ENCODE data around the gene ZBTB9.

Gene ZBTB9

DNA sequence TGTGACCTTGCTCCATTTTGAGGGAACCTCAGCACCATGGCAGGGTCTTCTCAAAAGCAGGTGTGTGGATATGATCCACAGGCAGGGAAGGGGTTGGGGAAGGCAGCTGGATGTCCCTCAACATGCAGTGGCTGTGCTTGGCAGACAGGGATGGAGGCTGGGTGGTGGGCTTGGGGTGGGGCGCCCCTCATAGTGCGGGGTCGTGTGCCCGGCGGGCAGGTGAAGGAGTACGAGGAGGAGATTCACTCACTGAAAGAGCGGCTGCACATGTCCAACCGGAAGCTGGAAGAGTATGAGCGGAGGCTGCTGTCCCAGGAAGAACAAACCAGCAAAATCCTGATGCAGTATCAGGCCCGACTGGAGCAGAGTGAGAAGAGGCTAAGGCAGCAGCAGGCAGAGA, 8.0 kb upstream of the ZBTB9 start:
- Histone ChIP-seq H3K27me3 (ENCODE audit: insufficient read depth, low read depth) (no peaks in the 10 kb centered on the region), H3K27ac (no peak overlapping the region), H3K4me3 (IDR thresholded peaks at IDR 0.05; ENCODE audit: insufficient read depth, low read depth, low read length) (no peak overlapping the region), H3K4me1 (ENCODE audit: low read depth, poor library complexity, severe bottlenecking) (no peaks in the 10 kb centered on the region), H3K9ac (no peak overlapping the region), H3K36me3 (ENCODE audit: insufficient read depth) (no peaks in the 10 kb centered on the region), H2AFZ (ENCODE audit: low read depth) (no peak overlapping the region), H4K20me1 (ENCODE audit: insufficient read depth) (no peaks in the 10 kb centered on the region), H3K4me2 (no peak overlapping the region), H3K79me2 (ENCODE audit: insufficient read depth, low read depth) (no peaks in the 10 kb centered on the region)
- TF ChIP-seq, protein P1, sequence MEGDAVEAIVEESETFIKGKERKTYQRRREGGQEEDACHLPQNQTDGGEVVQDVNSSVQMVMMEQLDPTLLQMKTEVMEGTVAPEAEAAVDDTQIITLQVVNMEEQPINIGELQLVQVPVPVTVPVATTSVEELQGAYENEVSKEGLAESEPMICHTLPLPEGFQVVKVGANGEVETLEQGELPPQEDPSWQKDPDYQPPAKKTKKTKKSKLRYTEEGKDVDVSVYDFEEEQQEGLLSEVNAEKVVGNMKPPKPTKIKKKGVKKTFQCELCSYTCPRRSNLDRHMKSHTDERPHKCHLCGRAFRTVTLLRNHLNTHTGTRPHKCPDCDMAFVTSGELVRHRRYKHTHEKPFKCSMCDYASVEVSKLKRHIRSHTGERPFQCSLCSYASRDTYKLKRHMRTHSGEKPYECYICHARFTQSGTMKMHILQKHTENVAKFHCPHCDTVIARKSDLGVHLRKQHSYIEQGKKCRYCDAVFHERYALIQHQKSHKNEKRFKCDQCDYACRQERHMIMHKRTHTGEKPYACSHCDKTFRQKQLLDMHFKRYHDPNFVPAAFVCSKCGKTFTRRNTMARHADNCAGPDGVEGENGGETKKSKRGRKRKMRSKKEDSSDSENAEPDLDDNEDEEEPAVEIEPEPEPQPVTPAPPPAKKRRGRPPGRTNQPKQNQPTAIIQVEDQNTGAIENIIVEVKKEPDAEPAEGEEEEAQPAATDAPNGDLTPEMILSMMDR (conservative IDR thresholded peaks at IDR 0.05; ENCODE audit: low read depth, low read length): no peak

DNA sequence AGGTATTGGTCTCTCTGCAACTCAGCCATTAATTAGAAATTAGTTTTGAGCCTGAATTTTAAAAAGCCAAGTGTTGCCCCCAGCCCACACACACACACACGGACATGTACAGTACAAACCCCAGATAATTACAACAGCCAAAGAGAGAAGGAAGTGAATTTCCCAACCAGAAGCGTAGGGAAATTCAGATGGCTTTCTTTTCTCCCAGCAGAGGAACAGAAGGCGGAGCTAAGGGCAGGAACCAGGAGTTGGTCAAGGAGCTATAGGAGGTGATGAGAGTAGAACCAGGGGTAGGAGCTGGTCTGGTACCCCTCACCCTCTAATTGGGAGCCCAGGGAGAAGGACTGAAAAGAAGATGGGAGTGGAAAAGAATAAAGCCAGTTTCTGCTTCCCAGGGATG, 3.9 kb upstream of the ZBTB9 start:
- no peak overlapping the region for H3K4me3 ChIP-seq (IDR thresholded peaks at IDR 0.05; ENCODE audit: insufficient read depth, low read depth, low read length)
- no peak overlapping the region for H3K4me2 ChIP-seq
- H4K20me1 ChIP-seq (ENCODE audit: insufficient read depth): no peaks in the 10 kb centered on the region
- H2AFZ ChIP-seq (ENCODE audit: low read depth): no peak overlapping the region
- no peaks in the 10 kb centered on the region for H3K27me3 ChIP-seq (ENCODE audit: insufficient read depth, low read depth)
- no peak overlapping the region for H3K9ac ChIP-seq
- H3K4me1 ChIP-seq (ENCODE audit: low read depth, poor library complexity, severe bottlenecking): no peaks in the 10 kb centered on the region
- H3K36me3 ChIP-seq (ENCODE audit: insufficient read depth): no peaks in the 10 kb centered on the region
- no peak overlapping the region for H3K27ac ChIP-seq
- H3K79me2 ChIP-seq (ENCODE audit: insufficient read depth, low read depth): peaks cover 8% of the 10 kb centered on the region; the same call in 1 of the 2 replicates
- TF ChIP-seq, protein P1 (conservative IDR thresholded peaks at IDR 0.05; ENCODE audit: low read depth, low read length): no peak

DNA sequence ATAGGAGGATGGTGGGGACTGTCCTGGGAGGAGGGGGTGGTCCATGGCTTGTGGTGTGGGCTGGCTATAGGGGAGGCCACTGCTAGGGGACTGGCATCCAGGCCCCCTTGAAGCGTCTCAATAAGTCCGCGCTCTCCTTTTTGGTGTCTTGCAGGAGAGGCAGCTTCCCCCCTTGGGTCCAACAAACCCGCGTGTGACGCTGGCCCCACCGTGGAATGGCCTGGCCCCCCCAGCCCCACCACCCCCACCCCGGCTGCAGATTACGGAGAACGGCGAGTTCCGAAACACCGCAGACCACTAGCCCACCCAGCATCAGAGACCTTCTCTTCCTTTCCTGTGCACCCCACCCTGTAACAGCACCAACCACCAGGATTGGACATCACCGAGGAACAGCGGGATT, 2.8 kb upstream of the ZBTB9 start:
- Histone ChIP-seq H3K4me2 (no peak overlapping the region), H2AFZ (ENCODE audit: low read depth) (no peak overlapping the region), H3K36me3 (ENCODE audit: insufficient read depth) (no peaks in the 10 kb centered on the region), H3K27ac (no peak overlapping the region), H4K20me1 (ENCODE audit: insufficient read depth) (no peaks in the 10 kb centered on the region), H3K4me1 (ENCODE audit: low read depth, poor library complexity, severe bottlenecking) (no peaks in the 10 kb centered on the region), H3K79me2 (ENCODE audit: insufficient read depth, low read depth) (peaks cover 9% of the 10 kb centered on the region; the same call in 1 of the 2 replicates), H3K9ac (no peak overlapping the region), H3K4me3 (IDR thresholded peaks at IDR 0.05; ENCODE audit: insufficient read depth, low read depth, low read length) (no peak overlapping the region), H3K27me3 (ENCODE audit: insufficient read depth, low read depth) (no peaks in the 10 kb centered on the region)
- TF ChIP-seq, protein P1 (conservative IDR thresholded peaks at IDR 0.05; ENCODE audit: low read depth, low read length): no peak

DNA sequence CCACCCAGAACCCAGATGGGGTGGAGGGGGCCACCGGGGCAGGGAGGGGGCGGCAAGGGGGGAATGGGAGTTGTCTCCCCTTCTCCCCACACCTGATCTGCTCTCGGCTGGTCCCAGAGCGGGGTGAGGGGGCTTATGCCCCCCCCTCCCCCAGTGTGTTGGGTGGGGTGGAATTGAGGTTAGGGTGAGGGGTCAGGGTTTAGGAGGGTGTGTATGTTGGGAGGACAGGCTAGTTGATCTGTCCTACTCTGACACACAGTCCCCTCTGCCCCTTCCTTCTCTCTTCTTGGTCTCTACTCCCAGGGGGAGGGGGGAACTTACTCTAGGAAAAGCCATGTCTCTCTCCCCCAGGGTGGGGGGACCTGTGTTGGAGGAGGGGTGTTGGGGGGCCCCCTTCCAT, 1.9 kb upstream of the ZBTB9 start:
- TF ChIP-seq, protein P1 (conservative IDR thresholded peaks at IDR 0.05; ENCODE audit: low read depth, low read length): no peak
- H3K79me2 ChIP-seq (ENCODE audit: insufficient read depth, low read depth): peaks cover 9% of the 10 kb centered on the region; the same call in 1 of the 2 replicates
- no peaks in the 10 kb centered on the region for H3K36me3 ChIP-seq (ENCODE audit: insufficient read depth)
- no peak overlapping the region for H3K4me3 ChIP-seq (IDR thresholded peaks at IDR 0.05; ENCODE audit: insufficient read depth, low read depth, low read length)
- H3K27ac ChIP-seq: no peak overlapping the region
- no peak overlapping the region for H3K4me2 ChIP-seq
- H3K4me1 ChIP-seq (ENCODE audit: low read depth, poor library complexity, severe bottlenecking): no peaks in the 10 kb centered on the region
- no peak overlapping the region for H3K9ac ChIP-seq
- no peaks in the 10 kb centered on the region for H4K20me1 ChIP-seq (ENCODE audit: insufficient read depth)
- H3K27me3 ChIP-seq (ENCODE audit: insufficient read depth, low read depth): no peaks in the 10 kb centered on the region
- H2AFZ ChIP-seq (ENCODE audit: low read depth): no peak overlapping the region

Measured in KMS-11 (cell line).